RWPE2 (cell line): Measurements from ENCODE around the gene LAMA3.
"Not testable (repeated sequence)": the region's sequence is repeated elsewhere in the genome, so short reads cannot be mapped to it uniquely, and the experiment has no call there.

Source experiments
- ATAC-seq: fragments of 200-7000 bp; cut with Tn5 transposase; 3 replicates; pipeline ENCODE4 v1.9.1; 2021; ENCODE audit warnings: low read depth
- DNase-seq: peaks from one replicate; pipeline ENCODE4 v3.0.0-alpha.2; 2020; ENCODE audit warnings: low spot score
- H3K27ac ChIP-seq: fragments of 450-650 bp; 2 replicates; pipeline ENCODE4 v1.5.1; 2017; ENCODE audit warnings: mild to moderate bottlenecking; ENCODE audit not compliant: poor library complexity, severe bottlenecking
- H3K27me3 ChIP-seq: fragments of 250-450 bp; sonication (Bioruptor Pico); 2 replicates; pipeline ENCODE4 v1.5.1; 2021; ENCODE audit warnings: mild to moderate bottlenecking, moderate library complexity; ENCODE audit not compliant: insufficient read depth, poor library complexity, severe bottlenecking
- H3K36me3 ChIP-seq: fragments of 250-450 bp; sonication (Bioruptor Pico); 2 replicates; pipeline ENCODE4 v1.5.1; 2020; ENCODE audit warnings: low read depth, mild to moderate bottlenecking, moderate library complexity
- H3K4me1 ChIP-seq: fragments of 250-450 bp; sonication (Bioruptor Pico); 2 replicates; pipeline ENCODE4 v1.5.1; 2021; ENCODE audit warnings: mild to moderate bottlenecking, moderate library complexity; ENCODE audit not compliant: insufficient read depth, poor library complexity, severe bottlenecking
- H3K4me3 ChIP-seq: fragments of 250-450 bp; sonication (Bioruptor Pico); 2 replicates; pipeline ENCODE4 v1.5.1; 2021; ENCODE audit warnings: mild to moderate bottlenecking, moderate library complexity; ENCODE audit not compliant: severe bottlenecking
- H3K9me3 ChIP-seq: fragments of 250-450 bp; sonication (Bioruptor Pico); 2 replicates; pipeline ENCODE4 v1.5.1; 2021; ENCODE audit warnings: mild to moderate bottlenecking, moderate library complexity; ENCODE audit not compliant: severe bottlenecking
- CTCF ChIP-seq: fragments of 450-650 bp; IDR thresholded peaks from one replicate; pipeline ENCODE4 v1.5.1; 2017; ENCODE audit warnings: mild to moderate bottlenecking, moderate library complexity; ENCODE audit not compliant: poor library complexity, severe bottlenecking

Gene LAMA3

GRCh38 chr18:23738151-23738550 lies 48.9 kb downstream of the LAMA3 start:
- no peak for ATAC-seq
- Histone ChIP-seq H3K4me1 (no peaks in the 10 kb centered on the region), H3K9me3 (no peaks in the 10 kb centered on the region), H3K4me3 (no peak overlapping the region), H3K27me3 (no peaks in the 10 kb centered on the region), H3K36me3 (no peaks in the 10 kb centered on the region), H3K27ac (no peak overlapping the region)
- no peak for TF ChIP-seq CTCF
- DNase-seq = no peak

- no peak overlapping the region for H3K4me3 ChIP-seq
- DNase-seq = no peak
- ATAC-seq = no peak
- no peaks in the 10 kb centered on the region for H3K27me3 ChIP-seq
- no peak overlapping the region for H3K27ac ChIP-seq
- peaks cover under 1% of the 10 kb centered on the region for H3K4me1 ChIP-seq
- no peaks in the 10 kb centered on the region for H3K36me3 ChIP-seq
- TF ChIP-seq CTCF = no peak
- no peaks in the 10 kb centered on the region for H3K9me3 ChIP-seq
Measured at GRCh38 chr18:23738575-23738974, 49.3 kb downstream of the LAMA3 start.

- TF ChIP-seq CTCF = no peak
- Histone ChIP-seq H3K36me3 (no peaks in the 10 kb centered on the region), H3K4me3 (no peak overlapping the region), H3K4me1 (peaks cover 2% of the 10 kb centered on the region), H3K9me3 (no peaks in the 10 kb centered on the region), H3K27me3 (no peaks in the 10 kb centered on the region), H3K27ac (no peak overlapping the region)
- DNase-seq = no peak
- peak; percentile 35; the same call in 1 of the 3 replicates for ATAC-seq
Measured at GRCh38 chr18:23740105-23740830, 51.0 kb downstream of the LAMA3 start.

GRCh38 chr18:23741967-23742366 lies 52.7 kb downstream of the LAMA3 start:
- H3K9me3 ChIP-seq, H3K4me3 ChIP-seq, H3K27me3 ChIP-seq, DNase-seq, H3K4me1 ChIP-seq, ATAC-seq, H3K36me3 ChIP-seq, H3K27ac ChIP-seq: not testable (repeated sequence)

GRCh38 chr18:23743733-23744333 lies 54.6 kb downstream of the LAMA3 start:
- no peaks in the 10 kb centered on the region for H3K36me3 ChIP-seq
- no peaks in the 10 kb centered on the region for H3K27me3 ChIP-seq
- DNase-seq = no peak
- H3K27ac ChIP-seq = no peak overlapping the region
- no peak overlapping the region for H3K4me3 ChIP-seq
- TF ChIP-seq CTCF = no peak
- ATAC-seq = peak; percentile 31; the same call in 1 of the 3 replicates
- peaks cover 2% of the 10 kb centered on the region for H3K4me1 ChIP-seq
- no peaks in the 10 kb centered on the region for H3K9me3 ChIP-seq
